GM12878 (cell line): ENCODE data around the gene PHC2. TPM values are rescaled to one million over a fixed set of nuclear protein-coding genes. Genes with fewer than 3 reads are reported as not detected.
"Not testable (repeated sequence)": the region's sequence is repeated elsewhere in the genome, so short reads cannot be mapped to it uniquely, and the experiment has no call there.

ENCODE experiments used
- ATAC-seq: fragments of 200-7000 bp; cut with Tn5 transposase; 3 replicates; pipeline ENCODE4 v1.9.1; 2020; ENCODE audit warnings: mild to moderate bottlenecking, moderate library complexity
- BruUV-seq: library from RNA; stranded (reverse); fragments of 400-500 nt; replicated peaks from 2 replicates; lab custom pipeline; 2021; lab: Mats Ljungman, UMichigan
- CTCF ChIA-PET: fragments of 300-600 bp; sonication (Branson Sonifier 250); formaldehyde crosslinking; extraction: SDS; loops from one replicate; lab custom pipeline; 2021; ENCODE audit warnings: inconsistent platforms; lab: Yijun Ruan, JAX
- POLR2A ChIA-PET: fragments of 350-600 bp; formaldehyde crosslinking; extraction: SDS; loops from one replicate; lab custom pipeline; 2021; ENCODE audit warnings: inconsistent platforms; lab: Charles Lee
- RAD21 ChIA-PET: fragments of 300-600 bp; sonication (Branson Sonifier 250); formaldehyde crosslinking; loops from one replicate; lab custom pipeline; 2023; ENCODE audit warnings: antibody characterized with exemption; ENCODE audit not compliant: unreplicated experiment; lab: Charles Lee
- SMC1A ChIA-PET: fragments of 300-600 bp; sonication (Branson Sonifier 250); formaldehyde crosslinking; loops from one replicate; lab custom pipeline; 2023; ENCODE audit not compliant: unreplicated experiment, uncharacterized antibody; lab: Charles Lee
- DNase-seq: peaks from one replicate; pipeline ENCODE4 v3.0.0-alpha.2; 2011; ENCODE audit warnings: low read depth, low spot score
- FAIRE-seq: peaks from 3 replicates; lab custom pipeline; 2011; peaks lifted over from hg19 to GRCh38; lab: Jason Lieb, UNC
- H2AFZ ChIP-seq: 2 replicates; pipeline ENCODE4 v1.6.0; 2011; ENCODE audit warnings: low read depth, low read length, control low read depth; ENCODE audit not compliant: control insufficient read depth
- H3K27ac ChIP-seq: 2 replicates; pipeline ENCODE4 v1.5.1; 2011; ENCODE audit warnings: control low read depth; ENCODE audit not compliant: control insufficient read depth, insufficient read depth
- H3K27me3 ChIP-seq, 2 experiments: replicated peaks in 1 of 2; 2 replicates each; pipeline versions ENCODE4 v1.6.0 to v1.6.1; 2011; ENCODE audit warnings: low read length in 1 of 2; ENCODE audit not compliant: control insufficient read depth in 2 of 2, insufficient read depth in 2 of 2
- H3K36me3 ChIP-seq, 2 experiments: 2 replicates each; pipeline ENCODE4 v1.5.1; 2011; ENCODE audit warnings: low read length in 1 of 2; ENCODE audit not compliant: control insufficient read depth in 2 of 2, insufficient read depth in 2 of 2
- H3K4me1 ChIP-seq: 2 replicates; pipeline ENCODE4 v1.6.1; 2011; ENCODE audit warnings: mild to moderate bottlenecking, low read length, moderate library complexity, mixed read lengths; ENCODE audit not compliant: control insufficient read depth, insufficient read depth
- H3K4me2 ChIP-seq: 2 replicates; pipeline ENCODE4 v1.6.0; 2011; ENCODE audit warnings: control low read depth; ENCODE audit not compliant: control insufficient read depth, insufficient read depth
- H3K4me3 ChIP-seq: fragments of 200-600 bp; sonication (generic); 2 replicates; pipeline ENCODE4 v1.5.1; 2016
- H3K79me2 ChIP-seq: 2 replicates; pipeline ENCODE4 v1.6.0; 2011; ENCODE audit warnings: low read length; ENCODE audit not compliant: control insufficient read depth, insufficient read depth
- H3K9ac ChIP-seq: 2 replicates; pipeline ENCODE4 v1.8.0; 2011; ENCODE audit warnings: low read length, control low read depth, mixed read lengths; ENCODE audit not compliant: control insufficient read depth, insufficient read depth
- H3K9me3 ChIP-seq: replicated peaks from 3 replicates; pipeline ENCODE4 v1.5.1; 2011; ENCODE audit warnings: mild to moderate bottlenecking, low read length; ENCODE audit not compliant: control insufficient read depth, insufficient read depth
- H4K20me1 ChIP-seq: 2 replicates; pipeline ENCODE4 v1.6.0; 2011; ENCODE audit not compliant: control insufficient read depth, insufficient read depth
- CEBPZ ChIP-seq: fragments of 150-350 bp; IDR thresholded peaks from 2 replicates; pipeline ENCODE4 v1.6.1; 2016; ENCODE audit warnings: low read depth, low read length
- EZH2 ChIP-seq: IDR thresholded peaks from 2 replicates; pipeline ENCODE4 v1.6.1; 2012; ENCODE audit warnings: low read depth, mild to moderate bottlenecking, control low read depth, inconsistent platforms, low read length, borderline replicate concordance; ENCODE audit not compliant: control insufficient read depth
- ZNF274 ChIP-seq: IDR thresholded peaks from one replicate; pipeline ENCODE4 v1.8.0; 2011; ENCODE audit not compliant: insufficient read length, insufficient read depth
- WGBS: methylation state at CpG from one replicate; pipeline ENCODE4 v1.1.6; 2016; ENCODE audit warnings: low lambda C conversion rate; ENCODE audit not compliant: insufficient replicate concordance, insufficient coverage; ENCODE audit errors: missing lambda C conversion rate; 5-methylcytosine and 5-hydroxymethylcytosine counted together
- in situ Hi-C: fragments of 300-500 bp; cut with MboI; formaldehyde crosslinking; loops from 9 replicates; pipeline ENCODE4 v1.14.3; 2018; ENCODE audit warnings: mixed read lengths
- intact Hi-C: fragments of 100-400 bp; cut with micrococcal nuclease; formaldehyde crosslinking; loops from one replicate; pipeline ENCODE4 v1.14.2; 2022; ENCODE audit not compliant: unreplicated experiment
- polyA plus RNA-seq, 11 experiments: library from polyadenylated mRNA; depleted of rRNA in 4 of 11; unstranded in 6 of 11; stranded (reverse) in 5 of 11; fragments of >200 nt; fragmentation: Nextera tagmentation in 4 of 11; fragmentation: Illumina TruSeq in 1 of 11; extraction: Ambion mirVana in 4 of 11; extraction: Trizol in 1 of 11; gene quantifications; 1 replicate in 1 of 11; 2 replicates in 10 of 11; pipeline versions ENCODE4 v1.2.1 to v1.2.3, GENCODE V29; 2011 to 2016; ENCODE audit warnings: inconsistent platforms in 2 of 11, missing spikeins in 2 of 11, low read depth in 1 of 11
- total RNA-seq, 4 experiments: library from RNA; depleted of rRNA in 3 of 4; stranded (reverse); fragments of >200 nt in 3 of 4; fragmentation: Illumina TruSeq in 1 of 4; extraction: Trizol in 1 of 4; gene quantifications; 2 replicates each; pipeline versions ENCODE4 v1.2.1 to v1.2.3, GENCODE V29; 2013 to 2021

PHC2 gene
- total and polyA plus RNA-seq, 10 of the 15 experiments (the other 5 are each of a cell fraction or from before 2014, with no cell fraction given): 2.0 to 35.9 (median 16.4) TPM

DNA sequence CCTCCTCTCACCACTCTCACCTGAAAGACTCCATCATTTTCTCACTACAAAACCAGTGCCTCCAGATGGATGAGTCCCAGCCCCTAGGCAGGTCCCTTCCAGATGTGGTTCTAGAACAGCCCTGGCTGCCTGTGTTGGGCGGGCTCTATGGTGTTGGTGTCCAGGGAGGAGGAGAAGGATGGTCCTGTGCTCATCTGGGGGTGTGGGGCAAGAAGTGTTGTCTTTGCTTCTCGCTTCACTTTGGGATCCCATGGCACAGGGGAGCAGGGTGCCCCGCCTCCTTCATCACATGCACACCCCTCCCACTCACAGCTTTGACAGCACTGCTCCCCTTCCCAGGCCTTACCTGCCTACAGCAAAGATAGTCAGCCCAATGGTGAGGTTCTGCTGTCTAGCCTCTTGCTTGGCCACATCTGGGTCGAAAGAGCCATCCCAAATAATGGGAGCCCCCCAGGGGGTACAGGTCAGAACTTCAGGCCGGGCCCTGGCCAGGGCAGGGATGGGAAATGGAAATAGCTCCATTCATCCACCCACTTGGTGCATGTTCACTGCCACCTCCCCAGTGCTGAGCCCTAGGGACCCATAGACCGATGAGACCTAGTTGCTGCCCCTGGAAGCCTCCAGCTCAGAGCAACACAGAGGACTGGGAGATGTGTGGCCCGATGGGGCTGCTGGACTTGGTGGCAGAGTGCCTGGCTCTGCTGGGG, 119.0 kb downstream of the PHC2 start:
- no peak for TF ChIP-seq ZNF274
- no peak for TF ChIP-seq EZH2
- Histone ChIP-seq H3K27ac (no peak overlapping the region), H2AFZ (no peak overlapping the region), H3K36me3 (no peaks in the 10 kb centered on the region), H3K79me2 (no peaks in the 10 kb centered on the region), H3K4me3 (no peak overlapping the region), H4K20me1 (no peaks in the 10 kb centered on the region), H3K4me2 (no peak overlapping the region), H3K27me3 (no peaks in the 10 kb centered on the region; a peak in 2 of 4 replicates), H3K9me3 (no peaks in the 10 kb centered on the region), H3K9ac (no peak overlapping the region), H3K4me1 (no peaks in the 10 kb centered on the region)
- ATAC-seq: no peak
- DNase-seq: no peak
- WGBS: 12% methylated on average over 7 of the region's 7 CpGs
- in situ Hi-C loops: no loop called here
- ChIA-PET CTCF (interaction anchor here (1.0 kb wide), 1 partner anchor 16 kb away, joined by 4 read pairs; no protein-coding TSS in a partner anchor), RAD21 (no interaction called here), POLR2A (no interaction called here), SMC1A (interaction anchor here (1.0 kb wide), 1 partner anchor 36 kb away, joined by 3 read pairs; no protein-coding TSS in a partner anchor)
- FAIRE-seq: no peak
- intact Hi-C loops: no loop called here
- no TSS peak for BruUV-seq

DNA sequence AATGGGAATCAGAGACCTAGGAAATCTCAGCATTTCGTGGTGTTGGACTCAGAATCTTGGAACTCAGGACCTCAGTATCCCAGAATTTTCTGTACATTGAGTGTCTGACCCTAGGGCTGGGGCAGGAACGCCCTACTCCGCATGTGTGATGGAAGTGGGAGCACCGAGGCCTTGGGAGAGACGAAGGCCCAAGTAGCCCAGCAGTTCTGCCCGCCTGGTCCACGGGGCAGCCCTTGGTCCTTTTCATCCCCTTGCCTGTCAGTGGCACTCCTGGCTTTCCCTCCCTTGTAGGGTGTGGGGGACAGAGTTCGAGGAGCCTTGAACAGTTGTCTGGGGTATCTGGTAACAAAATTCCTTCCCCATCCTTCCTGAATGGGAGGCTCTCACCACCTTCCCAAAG, 120.2 kb downstream of the PHC2 start:
- Histone ChIP-seq H4K20me1 (no peaks in the 10 kb centered on the region), H3K4me1 (no peaks in the 10 kb centered on the region), H3K9me3 (no peaks in the 10 kb centered on the region), H3K4me2 (no peak overlapping the region), H3K36me3 (no peaks in the 10 kb centered on the region), H3K9ac (no peak overlapping the region), H3K4me3 (no peak overlapping the region), H3K27me3 (no peaks in the 10 kb centered on the region; a peak in 1 of 4 replicates), H3K79me2 (no peaks in the 10 kb centered on the region), H2AFZ (no peak overlapping the region), H3K27ac (no peak overlapping the region)
- DNase-seq (no peak), FAIRE-seq (no peak), ATAC-seq (no peak)
- SMC1A ChIA-PET: no interaction called here
- BruUV-seq: no TSS peak
- intact Hi-C loops: no loop called here
- in situ Hi-C loops: no loop called here
- POLR2A ChIA-PET: no interaction called here
- no peak for TF ChIP-seq CEBPZ
- RAD21 ChIA-PET: no interaction called here
- CTCF ChIA-PET: no interaction called here
- WGBS: 23% methylated on average over 7 of the region's 8 CpGs

- H3K27me3 ChIP-seq, DNase-seq, H3K9me3 ChIP-seq, H2AFZ ChIP-seq, in situ Hi-C loops, H3K4me2 ChIP-seq, RAD21 ChIA-PET, ATAC-seq, POLR2A ChIA-PET, H4K20me1 ChIP-seq, BruUV-seq, H3K27ac ChIP-seq, FAIRE-seq, H3K4me3 ChIP-seq, intact Hi-C loops, H3K79me2 ChIP-seq, SMC1A ChIA-PET, H3K9ac ChIP-seq, H3K4me1 ChIP-seq, H3K36me3 ChIP-seq, CTCF ChIA-PET: not testable (repeated sequence)
- WGBS: 89% methylated on average over 13 of the region's 32 CpGs
These were observed 121.5 kb downstream of the PHC2 start for GRCh38 chr1:33309351-33309750.
